ENCODE results near the gene NLRP3.

DNA sequence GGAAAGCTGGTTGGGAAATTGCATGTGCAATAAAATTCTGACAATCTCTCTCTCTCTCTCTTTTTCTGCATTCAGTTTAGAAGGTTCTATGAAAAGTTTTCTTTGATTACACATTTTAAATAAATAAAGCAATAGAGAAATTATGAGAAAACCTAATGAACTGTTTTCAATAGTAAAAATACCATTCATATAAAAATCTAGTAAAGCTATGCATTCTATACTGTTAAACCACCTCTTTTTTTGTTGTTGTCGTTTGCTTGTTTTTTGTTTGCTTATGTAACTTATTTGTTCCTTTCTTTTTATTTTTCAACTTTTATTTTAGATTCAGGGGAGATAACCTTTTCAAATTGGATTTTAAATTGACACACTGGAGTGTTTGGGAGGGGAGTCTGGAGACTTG lies 56.1 kb downstream of the NLRP3 start:
- TF ChIP-seq CTCF (IDR thresholded peaks at IDR 0.05; ENCODE audit: poor library complexity) (no peak), EZH2 (IDR thresholded peaks at IDR 0.05; ENCODE audit: borderline replicate concordance) (no peak)
